ENCODE measurements around the gene ANKRD55.
"Not testable (repeated sequence)": the region's sequence is repeated elsewhere in the genome, so short reads cannot be mapped to it uniquely, and the experiment has no call there.

DNA sequence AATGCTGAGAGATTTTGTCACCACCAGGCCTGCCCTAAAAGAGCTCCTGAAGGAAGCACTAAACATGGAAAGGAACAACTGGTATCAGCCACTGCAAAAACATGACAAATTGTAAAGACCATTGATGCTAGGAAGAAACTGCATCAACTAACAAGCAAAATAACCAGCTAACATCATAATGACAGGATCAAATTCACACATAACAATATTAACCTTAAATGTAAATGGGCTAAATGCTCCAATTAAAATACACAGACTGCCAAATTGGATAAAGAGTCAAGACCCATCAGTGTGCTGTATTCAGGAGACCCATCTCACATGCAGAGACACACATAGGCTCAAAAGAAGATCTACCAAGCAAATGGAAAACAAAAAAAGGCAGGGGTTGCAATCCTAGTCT, 9.8 kb downstream of the ANKRD55 start:
- not testable (repeated sequence) for TF ChIP-seq POLR2AphosphoS5 (IDR thresholded peaks at IDR 0.05; ENCODE audit: low read depth, low read length); MEF2A (IDR thresholded peaks at IDR 0.05; ENCODE audit: borderline replicate concordance, low read depth); CTCF (IDR thresholded peaks at IDR 0.05); REST (IDR thresholded peaks at IDR 0.05; ENCODE audit: low read depth, low read length); SIN3A (IDR thresholded peaks at IDR 0.05; ENCODE audit: borderline replicate concordance, low read depth, low read length); MXI1 (IDR thresholded peaks at IDR 0.05; ENCODE audit: low read depth, low read length); FOXM1 (IDR thresholded peaks at IDR 0.05; ENCODE audit: low read depth); FOSL2 (IDR thresholded peaks at IDR 0.05; ENCODE audit: borderline replicate concordance, low read depth); TAF1 (IDR thresholded peaks at IDR 0.05; ENCODE audit: borderline replicate concordance, low read depth, low read length)
- TF ChIP-seq, protein P1, sequence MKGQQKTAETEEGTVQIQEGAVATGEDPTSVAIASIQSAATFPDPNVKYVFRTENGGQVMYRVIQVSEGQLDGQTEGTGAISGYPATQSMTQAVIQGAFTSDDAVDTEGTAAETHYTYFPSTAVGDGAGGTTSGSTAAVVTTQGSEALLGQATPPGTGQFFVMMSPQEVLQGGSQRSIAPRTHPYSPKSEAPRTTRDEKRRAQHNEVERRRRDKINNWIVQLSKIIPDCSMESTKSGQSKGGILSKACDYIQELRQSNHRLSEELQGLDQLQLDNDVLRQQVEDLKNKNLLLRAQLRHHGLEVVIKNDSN (IDR thresholded peaks at IDR 0.05; ENCODE audit: borderline replicate concordance, low read depth), result not testable (repeated sequence)
